DMS 273 (cell line): ENCODE data around the gene GARIN1A.

Experiments
- DNase-seq: peaks from one replicate; lab custom pipeline; 2025; ENCODE audit not compliant: unreplicated experiment; lab: John Stamatoyannopoulos, UW

The GARIN1A gene

GRCh38 chr7:128714701-128715495 is 42.8 kb downstream of the GARIN1A start:
- DNase-seq = no peak

- no peak for DNase-seq
These were observed 47.0 kb downstream of the GARIN1A start for GRCh38 chr7:128718967-128719642.

- no peak for DNase-seq
These were observed 49.3 kb downstream of the GARIN1A start for GRCh38 chr7:128721376-128721775.
